Loucy (cell line): ENCODE results near the gene AGAP1.

Experiments used
- EZH2phosphoT487 ChIP-seq: fragments of 200-600 bp; IDR thresholded peaks from 2 replicates; pipeline ENCODE4 v1.6.1; 2018; ENCODE audit warnings: antibody characterized with exemption, mild to moderate bottlenecking, moderate library complexity, borderline replicate concordance
- TF ChIP-seq, protein P1 (sequence below): fragments of 200-600 bp; sonication (generic); conservative IDR thresholded peaks from 2 replicates; pipeline ENCODE4 v1.5.1; 2014; ENCODE audit warnings: mild to moderate bottlenecking, antibody characterized with exemption, low read length

- TF ChIP-seq, protein P1, sequence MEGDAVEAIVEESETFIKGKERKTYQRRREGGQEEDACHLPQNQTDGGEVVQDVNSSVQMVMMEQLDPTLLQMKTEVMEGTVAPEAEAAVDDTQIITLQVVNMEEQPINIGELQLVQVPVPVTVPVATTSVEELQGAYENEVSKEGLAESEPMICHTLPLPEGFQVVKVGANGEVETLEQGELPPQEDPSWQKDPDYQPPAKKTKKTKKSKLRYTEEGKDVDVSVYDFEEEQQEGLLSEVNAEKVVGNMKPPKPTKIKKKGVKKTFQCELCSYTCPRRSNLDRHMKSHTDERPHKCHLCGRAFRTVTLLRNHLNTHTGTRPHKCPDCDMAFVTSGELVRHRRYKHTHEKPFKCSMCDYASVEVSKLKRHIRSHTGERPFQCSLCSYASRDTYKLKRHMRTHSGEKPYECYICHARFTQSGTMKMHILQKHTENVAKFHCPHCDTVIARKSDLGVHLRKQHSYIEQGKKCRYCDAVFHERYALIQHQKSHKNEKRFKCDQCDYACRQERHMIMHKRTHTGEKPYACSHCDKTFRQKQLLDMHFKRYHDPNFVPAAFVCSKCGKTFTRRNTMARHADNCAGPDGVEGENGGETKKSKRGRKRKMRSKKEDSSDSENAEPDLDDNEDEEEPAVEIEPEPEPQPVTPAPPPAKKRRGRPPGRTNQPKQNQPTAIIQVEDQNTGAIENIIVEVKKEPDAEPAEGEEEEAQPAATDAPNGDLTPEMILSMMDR, result no peak
- TF ChIP-seq EZH2phosphoT487, result no peak
These were observed 415.5 kb downstream of the AGAP1 start for GRCh38 chr2:235909358-235909757.
